ENCODE results near the gene MACROD2. TPM values are rescaled to one million over a fixed set of nuclear protein-coding genes. Genes with fewer than 3 reads are reported as not detected.

MACROD2 gene
- polyA plus RNA-seq, 1 experiment, result 0.47 TPM

GRCh38 chr20:14580418-14581074, 585.2 kb downstream of the MACROD2 start:
- Histone ChIP-seq H3K4me3 (ENCODE audit: low read depth, low read length) (no peak overlapping the region), H3K27me3 (ENCODE audit: control insufficient read depth, insufficient read depth, low read length) (no peaks in the 10 kb centered on the region), H3K36me3 (ENCODE audit: control insufficient read depth, insufficient read depth, low read length) (no peaks in the 10 kb centered on the region)
- POLR2A ChIA-PET, result no interaction called here
- no peak for DNase-seq (ENCODE audit: low read depth)
- TF ChIP-seq CTCF (IDR thresholded peaks at IDR 0.05; ENCODE audit: insufficient read depth, low read depth, low read length), result no peak
- CTCF ChIA-PET, result no interaction called here

GRCh38 chr20:14581731-14582130, 586.4 kb downstream of the MACROD2 start:
- POLR2A ChIA-PET, result no interaction called here
- Histone ChIP-seq H3K36me3 (ENCODE audit: control insufficient read depth, insufficient read depth, low read length) (no peaks in the 10 kb centered on the region), H3K27me3 (ENCODE audit: control insufficient read depth, insufficient read depth, low read length) (no peaks in the 10 kb centered on the region), H3K4me3 (ENCODE audit: low read depth, low read length) (no peak overlapping the region)
- CTCF ChIA-PET, result no interaction called here
- no peak for DNase-seq (ENCODE audit: low read depth)
- no peak for TF ChIP-seq CTCF (IDR thresholded peaks at IDR 0.05; ENCODE audit: insufficient read depth, low read depth, low read length)

GRCh38 chr20:14582855-14583254, 587.5 kb downstream of the MACROD2 start:
- Histone ChIP-seq H3K36me3 (ENCODE audit: control insufficient read depth, insufficient read depth, low read length) (no peaks in the 10 kb centered on the region), H3K27me3 (ENCODE audit: control insufficient read depth, insufficient read depth, low read length) (no peaks in the 10 kb centered on the region), H3K4me3 (ENCODE audit: low read depth, low read length) (no peak overlapping the region)
- no peak for TF ChIP-seq CTCF (IDR thresholded peaks at IDR 0.05; ENCODE audit: insufficient read depth, low read depth, low read length)
- CTCF ChIA-PET, result no interaction called here
- POLR2A ChIA-PET, result no interaction called here
- no peak for DNase-seq (ENCODE audit: low read depth)

GRCh38 chr20:14583413-14583812, 588.1 kb downstream of the MACROD2 start:
- no peak for TF ChIP-seq CTCF (IDR thresholded peaks at IDR 0.05; ENCODE audit: insufficient read depth, low read depth, low read length)
- H3K36me3 ChIP-seq (ENCODE audit: control insufficient read depth, insufficient read depth, low read length), result no peaks in the 10 kb centered on the region
- CTCF ChIA-PET, result no interaction called here
- H3K4me3 ChIP-seq (ENCODE audit: low read depth, low read length), result no peak overlapping the region
- POLR2A ChIA-PET, result no interaction called here
- no peak for DNase-seq (ENCODE audit: low read depth)
- H3K27me3 ChIP-seq (ENCODE audit: control insufficient read depth, insufficient read depth, low read length), result no peaks in the 10 kb centered on the region

GRCh38 chr20:14589383-14589782, 594.1 kb downstream of the MACROD2 start:
- CTCF ChIA-PET, result interaction anchor here (1.0 kb wide), 1 partner anchor 252 kb away, joined by 3 read pairs; the partner anchor contains the start of gene FLRT3
- Histone ChIP-seq H3K27me3 (ENCODE audit: control insufficient read depth, insufficient read depth, low read length) (no peaks in the 10 kb centered on the region), H3K36me3 (ENCODE audit: control insufficient read depth, insufficient read depth, low read length) (no peaks in the 10 kb centered on the region), H3K4me3 (ENCODE audit: low read depth, low read length) (no peak overlapping the region)
- no peak for TF ChIP-seq CTCF (IDR thresholded peaks at IDR 0.05; ENCODE audit: insufficient read depth, low read depth, low read length)
- DNase-seq (ENCODE audit: low read depth), result no peak
- POLR2A ChIA-PET, result no interaction called here

Measured in BJ (cell line).